ENCODE data around the gene INTS11.

Gene INTS11

DNA sequence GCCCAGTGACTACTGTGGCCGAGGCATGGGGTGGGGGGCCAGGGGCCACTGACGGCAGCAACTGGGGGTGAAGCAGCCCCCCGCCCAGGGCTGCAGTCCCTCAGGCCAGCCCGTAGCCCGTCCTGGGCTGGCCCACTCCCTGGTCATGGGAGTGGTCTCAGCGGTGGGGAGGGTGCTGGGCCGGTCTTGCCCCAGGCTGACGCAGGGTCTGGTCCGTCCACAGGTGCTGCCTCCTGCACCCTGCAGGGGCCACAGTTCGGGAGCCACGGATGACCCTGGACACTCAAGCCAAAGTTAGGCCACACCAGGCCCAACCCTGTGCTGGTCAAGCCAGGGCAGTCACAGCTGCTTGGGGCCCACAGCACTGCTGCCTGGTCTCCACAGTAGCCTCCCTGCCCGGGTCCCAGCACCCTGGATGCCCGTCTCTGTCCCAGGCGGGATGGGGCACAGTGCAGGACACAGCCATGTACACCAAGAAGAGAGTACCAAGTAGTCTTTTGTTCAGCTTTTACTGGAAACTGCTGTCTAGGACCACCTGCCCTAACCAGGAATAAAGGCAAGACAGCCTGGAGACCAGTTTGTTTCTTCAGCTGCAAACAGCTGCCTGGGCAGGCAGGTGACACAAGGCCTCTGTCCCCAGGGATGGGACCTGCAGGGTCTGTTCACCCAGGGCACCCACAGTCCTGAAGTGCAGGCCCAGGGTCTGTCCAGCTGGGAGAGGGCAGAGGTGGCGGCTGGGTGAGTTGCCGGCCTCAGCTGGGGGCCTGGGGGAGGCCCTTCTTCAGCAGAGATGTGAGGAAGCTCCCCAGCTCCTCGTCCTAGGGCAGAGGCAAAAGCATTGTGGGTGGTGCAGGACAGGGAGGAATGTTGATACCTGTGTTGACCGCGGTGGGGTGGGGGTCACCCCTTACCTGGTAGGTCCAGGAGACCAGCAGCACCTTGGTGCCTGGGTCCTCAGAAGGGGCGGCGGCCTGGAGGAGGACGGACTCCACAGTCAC is 13.1 kb downstream of the INTS11 start:
- FAIRE-seq: no peak

DNA sequence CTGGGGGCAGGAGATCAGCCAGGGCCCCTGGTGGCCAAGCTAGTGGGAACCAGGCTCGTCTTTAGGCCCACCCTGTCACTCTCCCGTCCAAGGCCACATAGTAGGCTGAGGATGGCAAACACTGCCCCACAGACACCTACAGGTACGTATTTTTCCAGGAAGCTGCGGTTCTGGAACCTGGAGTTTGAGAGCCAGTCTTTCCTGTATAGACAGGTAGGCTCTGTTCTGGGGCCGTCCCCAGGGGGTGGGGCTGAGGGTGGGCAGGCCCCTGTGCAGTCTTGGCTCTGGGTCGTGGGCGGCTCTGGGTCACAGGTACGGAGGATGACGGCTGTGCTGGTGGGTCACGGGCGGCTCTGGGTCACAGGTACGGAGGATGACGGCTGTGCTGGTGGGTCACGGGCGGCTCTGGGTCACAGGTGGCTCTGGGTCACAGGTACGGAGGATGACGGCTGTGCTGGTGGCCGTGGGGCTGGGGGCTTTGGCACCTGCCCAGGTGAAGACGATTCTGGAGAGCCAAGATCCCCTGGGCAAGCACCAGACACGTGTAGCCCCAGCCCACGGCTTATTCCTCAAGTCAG is 13.9 kb downstream of the INTS11 start:
- no peak for FAIRE-seq

DNA sequence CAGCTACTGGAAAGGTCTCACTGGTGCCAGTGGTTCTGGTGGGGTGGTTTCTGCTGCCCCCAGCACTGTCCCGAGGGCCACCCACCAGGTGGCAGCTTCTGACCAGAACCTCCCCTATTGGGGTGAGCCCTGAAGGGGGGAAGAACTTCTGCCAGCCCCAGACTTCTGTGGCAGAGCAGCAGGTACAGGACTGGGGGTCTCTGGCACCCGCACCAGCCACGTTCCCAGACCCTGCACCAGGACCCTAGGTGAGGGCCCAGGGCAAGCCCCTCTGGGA is 14.4 kb downstream of the INTS11 start:
- no peak for FAIRE-seq

DNA sequence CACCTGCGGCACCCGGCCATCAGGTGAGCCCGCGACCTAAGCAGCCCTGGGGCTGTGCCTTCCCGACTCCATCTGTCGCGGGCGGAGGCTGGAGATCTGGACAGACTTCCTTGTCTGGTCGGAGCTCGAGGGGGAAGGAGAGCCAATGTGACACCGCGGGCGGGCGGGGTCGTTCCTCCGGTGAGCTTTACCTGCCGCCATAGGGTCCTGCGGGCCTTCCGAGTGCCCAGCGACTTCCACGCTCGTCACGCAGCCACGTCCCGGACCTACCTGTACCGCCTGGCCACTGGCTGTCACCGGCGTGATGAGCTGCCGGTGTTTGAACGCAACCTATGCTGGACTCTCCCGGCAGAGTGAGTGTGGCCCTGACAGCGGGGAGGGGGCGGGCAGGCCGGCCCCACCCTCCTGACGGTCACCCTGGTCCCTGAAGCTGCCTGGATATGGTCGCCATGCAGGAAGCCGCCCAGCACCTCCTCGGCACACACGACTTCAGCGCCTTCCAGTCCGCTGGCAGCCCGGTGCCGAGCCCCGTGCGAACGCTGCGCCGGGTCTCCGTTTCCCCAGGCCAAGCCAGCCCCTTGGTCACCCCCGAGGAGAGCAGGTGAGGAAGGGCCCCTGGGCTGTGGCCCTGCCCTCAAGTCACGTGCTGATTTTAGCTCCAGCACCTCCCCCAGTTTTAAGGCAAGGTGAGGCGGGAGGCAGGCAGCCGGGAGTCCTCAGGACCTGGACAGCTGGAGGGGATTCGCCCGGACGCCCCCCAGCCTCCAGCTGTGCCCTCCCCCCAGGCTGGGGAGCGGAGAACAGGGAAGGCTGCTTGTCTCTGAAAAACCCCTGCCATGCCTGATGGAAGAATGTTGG is 15.0 kb downstream of the INTS11 start:
- no peak for FAIRE-seq

DNA sequence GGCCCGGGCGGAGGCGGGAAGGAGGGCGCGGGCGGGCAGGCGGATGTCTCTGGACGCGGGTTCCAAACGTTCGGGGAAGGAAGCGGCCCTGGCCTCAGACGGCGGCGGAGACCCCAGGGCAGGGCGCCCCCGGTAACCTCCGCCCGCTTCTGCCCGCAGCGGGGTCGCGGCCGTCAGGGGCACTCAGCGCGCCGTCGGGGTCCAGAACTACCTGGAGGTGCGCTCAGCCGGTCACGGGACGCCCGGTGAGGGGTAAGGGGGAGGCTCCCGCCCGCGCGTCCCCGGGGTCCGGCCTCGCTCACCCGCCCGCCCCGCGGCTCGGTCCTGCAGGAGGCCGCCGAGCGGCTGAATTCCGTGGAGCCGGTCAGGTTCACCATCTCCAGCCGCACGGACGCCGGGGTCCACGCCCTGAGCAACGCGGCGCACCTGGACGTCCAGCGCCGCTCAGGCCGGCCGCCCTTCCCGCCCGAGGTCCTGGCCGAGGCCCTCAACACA is 15.7 kb downstream of the INTS11 start:
- no peak for FAIRE-seq

DNA sequence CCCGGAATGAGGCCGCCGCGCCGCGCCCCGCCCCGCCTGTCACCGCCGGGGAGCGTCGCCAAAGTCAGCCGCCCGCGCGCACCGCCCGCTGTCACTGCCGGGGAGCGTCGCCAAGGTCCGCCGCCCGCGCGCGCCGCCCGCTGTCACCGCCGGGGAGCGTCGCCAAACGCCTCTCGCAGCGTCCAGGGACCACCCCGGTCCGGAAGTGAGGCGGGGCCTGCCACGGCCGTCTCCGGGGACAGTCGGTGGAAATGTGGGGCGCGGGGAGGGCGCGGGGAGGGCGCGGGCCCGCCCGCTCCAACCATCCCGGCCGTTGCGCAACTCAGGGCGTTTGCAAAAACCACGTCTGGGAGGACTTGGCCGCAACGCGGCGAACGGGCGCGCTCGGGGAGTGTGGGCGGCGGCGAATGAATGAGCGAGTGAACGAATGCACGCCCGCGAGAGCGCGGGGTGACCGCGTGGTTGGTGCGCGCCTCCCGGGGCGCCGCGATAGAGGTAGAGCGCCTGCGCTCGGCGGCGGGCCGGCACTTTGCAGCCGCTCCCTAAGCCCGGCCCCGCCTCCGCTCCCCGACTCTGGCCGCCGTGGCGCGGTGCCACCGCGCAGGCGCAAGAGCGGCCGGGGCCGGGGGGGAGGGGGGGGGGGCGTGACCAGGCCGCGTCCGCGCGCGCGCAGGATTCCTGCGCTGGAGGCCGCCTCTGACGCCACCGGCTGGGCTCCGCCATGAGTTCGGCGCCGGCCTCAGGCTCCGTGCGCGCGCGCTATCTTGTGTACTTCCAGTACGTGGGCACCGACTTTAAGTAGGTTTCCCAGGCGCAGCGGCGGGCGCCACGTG is 16.3 kb downstream of the INTS11 start, which contains the start of the genes ACAP3 and PUSL1:
Gene ACAP3, minus strand, starts transcription at position 8 of the 833 bp plus-strand sequence. CDS start 115 bp downstream, outside the sequence.
Gene PUSL1, plus strand, starts transcription at position 675 of the 833 bp plus-strand sequence. Its CDS starts 47 bp downstream, at position 722.
- FAIRE-seq: no peak

DNA sequence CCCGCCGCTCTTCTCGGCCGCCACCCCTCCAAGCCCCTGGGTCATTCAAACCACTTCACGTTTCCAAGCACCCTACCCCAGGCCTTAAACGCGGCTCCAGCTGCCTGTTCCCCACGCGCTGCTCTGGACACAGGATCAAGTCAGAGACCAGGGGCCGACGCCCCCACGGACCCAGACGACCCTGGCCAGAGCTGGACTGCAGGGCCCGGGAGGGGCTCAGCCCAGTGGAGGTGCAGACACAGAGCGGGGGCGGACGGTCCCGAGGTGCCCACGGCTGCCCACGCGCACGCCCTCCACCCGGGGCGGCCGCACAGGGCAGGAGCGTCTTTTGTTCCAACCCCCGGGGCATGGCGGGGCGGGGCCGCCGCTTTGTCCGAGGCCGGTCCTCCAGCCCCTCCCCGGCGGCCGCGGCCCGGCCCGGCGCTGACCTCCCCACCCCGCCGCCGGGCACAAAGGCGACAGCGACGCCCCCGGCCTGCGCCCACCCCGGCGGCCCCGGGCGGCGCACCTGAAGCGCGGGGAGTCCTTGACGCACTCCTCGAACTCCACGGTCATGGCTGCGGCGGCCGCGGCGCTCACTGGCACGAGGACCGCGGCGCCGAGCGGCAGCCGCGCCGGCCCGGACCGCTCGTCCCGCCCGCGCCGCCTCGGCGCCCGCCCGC is 17.1 kb downstream of the INTS11 start:
- no peak for FAIRE-seq

DNA sequence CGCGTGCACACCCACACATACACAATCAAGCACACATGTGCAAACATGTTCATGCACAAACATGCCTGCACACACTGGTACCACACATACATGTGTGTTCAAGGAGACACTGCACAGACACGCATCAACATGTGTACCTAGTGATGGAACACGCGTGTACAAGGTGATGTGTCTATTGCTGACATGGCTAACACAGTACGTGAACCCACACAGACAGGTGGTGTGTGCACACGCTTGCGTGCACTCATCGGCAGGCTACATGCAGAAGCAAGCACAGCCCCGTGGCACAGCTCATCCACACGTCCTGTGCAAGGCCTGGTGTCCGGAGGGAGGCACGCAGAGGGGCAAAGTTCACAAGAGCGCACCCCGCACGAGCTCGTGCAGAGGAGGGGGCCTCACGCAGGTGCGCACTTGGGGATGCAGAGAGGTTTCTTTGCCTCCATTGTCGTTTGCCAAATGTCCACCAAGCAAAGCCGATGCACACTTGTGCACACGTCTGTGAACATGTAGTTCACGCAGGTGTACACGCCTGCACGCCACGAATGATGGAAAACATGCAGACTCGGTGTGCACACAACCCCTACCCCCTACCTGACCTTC is 17.7 kb downstream of the INTS11 start:
- FAIRE-seq: no peak

DNA sequence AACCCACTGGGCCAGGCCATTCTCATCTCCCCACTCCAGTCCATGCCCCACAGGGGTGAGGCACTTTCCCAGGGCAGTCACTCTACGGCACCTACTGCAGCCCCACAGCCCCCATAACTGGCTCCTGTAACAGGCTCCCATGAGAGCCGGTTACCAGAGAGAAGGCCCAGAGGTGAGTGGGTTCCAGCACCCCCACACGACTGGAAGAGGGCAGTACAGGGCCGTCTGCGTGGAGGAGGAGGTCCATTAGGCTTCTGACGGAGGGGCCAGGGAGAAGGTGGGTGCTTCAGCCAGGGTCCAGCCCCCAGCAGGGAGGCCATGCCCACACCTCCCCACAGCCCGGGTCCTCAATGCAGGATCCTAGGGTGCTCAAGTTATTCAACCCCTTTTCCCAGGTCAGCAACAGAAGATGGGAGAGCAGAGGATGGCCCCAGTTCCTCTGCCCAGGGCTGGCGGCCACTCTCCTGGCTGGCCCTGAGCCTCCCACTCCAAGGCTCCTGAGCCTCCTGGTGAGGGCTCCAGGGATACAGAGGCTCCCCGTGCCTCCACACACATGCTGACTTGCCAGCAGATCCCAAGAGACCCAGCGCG is 18.3 kb downstream of the INTS11 start:
- no peak for FAIRE-seq

DNA sequence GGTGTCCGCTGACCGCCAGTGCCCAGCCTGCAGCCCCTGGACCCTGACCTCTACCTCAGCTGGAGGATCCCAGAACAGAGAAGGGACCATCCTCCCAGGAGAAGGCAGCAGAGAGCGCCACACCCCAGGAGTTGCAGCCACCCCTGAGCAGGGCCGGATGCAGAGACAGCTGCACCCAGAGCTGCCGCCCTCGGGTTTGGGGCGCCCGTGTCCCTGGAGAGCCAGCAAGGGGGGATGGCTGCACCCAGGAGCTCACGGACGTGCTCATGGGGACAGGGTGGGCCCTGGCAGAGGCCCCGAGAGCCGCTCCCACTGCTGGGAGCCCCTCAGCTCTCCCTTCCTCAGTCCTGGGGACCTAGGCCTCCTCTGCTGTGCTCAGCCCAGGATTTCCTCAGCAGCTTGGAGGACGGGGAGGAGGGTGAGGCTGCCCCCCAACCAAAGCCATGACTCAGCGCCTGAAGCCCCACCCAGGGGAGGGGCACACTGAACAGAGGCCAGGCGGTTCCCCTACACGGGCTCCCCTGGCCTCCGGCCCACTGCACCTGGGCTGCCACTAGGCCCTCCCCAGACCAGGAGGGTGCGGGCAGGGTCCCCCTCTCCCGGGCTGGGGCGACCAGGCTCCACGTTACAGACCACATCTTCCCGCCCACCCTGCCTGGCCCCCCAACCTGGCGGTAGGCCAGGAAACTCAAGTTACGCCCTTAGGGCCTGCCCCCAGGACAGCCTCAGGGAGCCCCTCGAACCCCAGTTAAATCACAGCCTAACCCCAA is 19.0 kb downstream of the INTS11 start:
- no peak for FAIRE-seq

DNA sequence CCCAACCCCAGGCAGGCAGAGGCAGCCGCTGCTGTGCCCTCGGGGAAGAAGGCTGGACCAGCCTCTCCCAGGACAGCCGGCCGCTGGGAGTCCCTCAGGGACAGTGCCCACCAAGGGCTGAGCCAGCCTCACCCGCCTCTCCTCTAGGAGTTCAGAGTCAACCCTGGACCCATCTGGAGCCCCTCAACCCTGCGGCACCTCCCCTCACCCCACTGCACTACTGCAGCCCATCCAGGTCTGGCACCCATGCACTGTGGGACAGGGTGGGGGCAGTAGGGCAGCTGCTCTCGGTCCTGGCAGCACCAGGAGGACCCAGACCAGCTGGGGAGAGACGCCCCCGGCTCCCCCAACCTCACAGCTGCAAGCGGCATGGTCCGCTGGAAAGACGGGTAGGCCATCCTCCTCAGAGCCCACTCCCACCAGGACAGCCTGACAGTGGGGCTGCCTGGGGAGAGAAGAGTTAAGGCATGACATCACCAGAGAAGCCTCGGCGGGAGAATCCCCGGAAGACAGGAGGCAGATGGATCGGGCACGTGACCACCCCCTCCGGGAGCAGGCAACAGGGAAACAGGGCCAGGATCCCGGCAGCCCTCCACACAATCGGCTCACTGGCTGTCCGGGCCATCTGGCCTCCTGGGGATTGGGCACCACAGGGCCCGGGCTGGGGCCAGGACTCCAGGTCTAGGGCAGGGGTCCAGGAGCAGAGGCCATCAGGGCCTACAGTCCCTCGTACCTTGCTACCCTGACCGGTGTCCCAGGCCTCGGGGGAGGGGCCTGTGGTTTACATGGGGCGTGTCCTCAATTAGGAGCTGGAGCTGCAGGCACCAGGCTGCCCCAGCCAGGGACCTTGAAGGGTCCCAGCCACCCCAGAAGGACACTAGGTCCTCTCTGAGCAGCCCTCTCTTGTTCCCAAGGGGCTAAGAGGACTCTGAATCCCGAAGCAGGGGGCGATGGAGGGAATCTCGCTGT is 19.8 kb downstream of the INTS11 start:
- peak; percentile 90 for FAIRE-seq

DNA sequence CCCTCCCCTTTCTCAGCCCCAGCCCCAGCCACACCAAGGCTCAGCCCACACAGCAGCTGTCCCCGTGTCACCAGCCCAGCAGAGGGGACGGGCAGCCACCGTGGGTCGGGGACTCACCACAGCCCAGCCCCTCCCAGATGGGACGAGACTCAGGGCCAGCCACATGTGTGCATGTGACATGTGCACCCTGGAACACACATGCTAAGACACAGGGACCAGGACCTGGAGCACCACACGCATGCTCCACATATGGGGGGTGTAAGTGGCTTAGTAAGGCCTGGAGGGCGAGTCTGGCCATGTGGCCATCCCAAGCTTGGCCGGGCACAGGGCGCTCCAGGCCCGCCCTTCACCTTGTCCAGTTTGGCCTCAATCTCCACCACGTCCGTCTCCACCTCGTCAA is 20.7 kb downstream of the INTS11 start:
- no peak for FAIRE-seq

DNA sequence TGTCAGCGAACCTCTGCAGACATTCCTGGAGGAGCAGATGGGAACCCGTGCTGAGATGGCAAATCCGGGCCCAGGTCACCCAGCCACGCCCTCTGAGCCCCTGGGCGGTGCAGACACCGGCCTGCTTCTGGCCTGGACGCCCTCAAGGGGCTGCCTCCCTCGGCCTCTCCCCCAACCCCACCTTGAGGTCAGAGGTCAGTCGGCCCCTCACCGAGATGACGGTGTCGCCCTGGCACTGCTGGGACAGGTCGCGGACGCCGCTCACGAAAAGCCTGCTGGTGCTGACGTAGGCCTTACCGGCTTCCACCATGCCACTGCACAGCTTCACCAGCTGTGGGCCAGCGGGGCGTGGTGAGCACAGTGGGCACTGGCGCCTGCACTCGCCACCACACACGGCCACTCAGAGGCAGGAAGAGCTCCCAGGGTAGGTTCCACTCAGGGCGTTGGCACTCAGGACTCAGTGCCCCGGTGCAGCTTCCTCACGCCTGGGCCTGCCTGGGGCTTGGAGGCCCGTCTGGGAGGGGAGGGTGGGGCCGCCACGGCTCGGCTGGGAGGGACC is 21.4 kb downstream of the INTS11 start:
- FAIRE-seq: no peak

DNA sequence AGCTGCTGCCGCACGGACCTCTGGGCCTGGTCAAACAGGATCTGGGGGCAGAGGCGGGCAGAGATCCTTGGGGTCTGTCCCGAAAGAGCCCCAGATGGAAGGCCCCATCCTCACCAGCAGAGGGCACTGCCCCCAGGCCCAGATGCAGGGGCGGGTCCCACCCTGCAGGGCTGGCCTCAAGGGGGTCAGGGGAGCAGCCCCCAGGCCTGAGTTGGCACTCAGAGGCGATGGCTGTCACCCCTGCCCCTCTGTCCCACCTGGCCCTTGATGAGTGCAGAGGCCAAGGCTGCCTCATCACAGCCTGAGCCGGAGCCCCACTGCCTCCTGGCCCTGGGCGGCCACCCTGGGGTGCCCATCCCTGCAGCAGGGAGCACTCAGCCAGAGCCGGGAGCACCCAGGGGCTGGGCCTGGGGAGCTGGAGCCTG is 22.4 kb downstream of the INTS11 start:
- no peak for FAIRE-seq

DNA sequence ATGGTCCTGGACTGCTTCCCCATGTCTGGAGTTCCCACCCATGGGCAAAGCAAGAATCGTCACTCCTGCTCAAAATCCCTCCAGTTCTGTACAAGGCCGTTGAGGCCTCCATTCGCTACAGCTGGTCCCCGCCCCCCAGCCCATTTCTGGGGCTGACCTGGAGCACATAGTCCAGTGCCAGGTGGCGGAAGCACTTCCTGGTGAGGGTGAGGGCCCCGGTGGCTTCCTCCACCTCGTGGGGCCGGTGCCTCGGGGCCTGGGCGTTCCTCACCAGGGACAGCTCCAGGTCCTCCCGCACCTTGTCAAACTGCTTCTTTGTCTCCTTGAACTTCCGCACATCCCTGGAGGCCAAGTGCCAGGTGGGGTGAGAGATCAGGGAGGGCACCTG is 24.1 kb downstream of the INTS11 start:
- FAIRE-seq: no peak

DNA sequence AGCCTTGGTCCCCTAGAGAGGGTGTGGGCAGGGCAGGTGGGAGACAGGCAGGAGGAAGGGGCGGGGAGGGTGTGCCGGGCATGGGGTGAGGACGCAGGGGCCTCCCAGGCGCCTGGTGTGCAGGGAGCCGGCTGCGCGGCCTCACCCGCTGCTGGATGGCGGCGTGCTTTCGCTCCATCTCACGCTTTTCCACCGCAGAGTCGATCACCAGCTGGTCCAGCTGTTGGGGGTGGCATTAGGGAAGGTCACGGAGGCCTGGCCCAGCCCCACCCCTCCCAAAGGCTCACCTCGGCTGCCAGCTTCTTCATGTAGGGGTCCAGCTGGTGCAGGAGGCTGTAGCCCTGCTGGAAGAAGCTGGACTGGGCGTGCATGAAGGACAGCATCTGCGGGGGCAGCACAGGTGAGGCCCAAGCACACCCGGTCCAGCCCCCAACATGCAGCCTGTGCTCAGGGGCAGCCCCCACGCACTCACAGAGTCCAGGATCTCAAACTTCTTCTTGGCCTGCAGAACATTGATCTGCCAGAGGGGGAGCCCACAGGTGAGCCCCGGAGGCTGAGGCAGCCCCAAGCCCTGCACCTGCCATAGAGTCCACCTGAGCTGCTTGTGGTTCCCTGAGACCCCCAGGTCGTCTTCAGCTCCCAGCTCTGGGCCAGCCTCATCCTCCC is 24.6 kb downstream of the INTS11 start:
- FAIRE-seq: no peak

DNA sequence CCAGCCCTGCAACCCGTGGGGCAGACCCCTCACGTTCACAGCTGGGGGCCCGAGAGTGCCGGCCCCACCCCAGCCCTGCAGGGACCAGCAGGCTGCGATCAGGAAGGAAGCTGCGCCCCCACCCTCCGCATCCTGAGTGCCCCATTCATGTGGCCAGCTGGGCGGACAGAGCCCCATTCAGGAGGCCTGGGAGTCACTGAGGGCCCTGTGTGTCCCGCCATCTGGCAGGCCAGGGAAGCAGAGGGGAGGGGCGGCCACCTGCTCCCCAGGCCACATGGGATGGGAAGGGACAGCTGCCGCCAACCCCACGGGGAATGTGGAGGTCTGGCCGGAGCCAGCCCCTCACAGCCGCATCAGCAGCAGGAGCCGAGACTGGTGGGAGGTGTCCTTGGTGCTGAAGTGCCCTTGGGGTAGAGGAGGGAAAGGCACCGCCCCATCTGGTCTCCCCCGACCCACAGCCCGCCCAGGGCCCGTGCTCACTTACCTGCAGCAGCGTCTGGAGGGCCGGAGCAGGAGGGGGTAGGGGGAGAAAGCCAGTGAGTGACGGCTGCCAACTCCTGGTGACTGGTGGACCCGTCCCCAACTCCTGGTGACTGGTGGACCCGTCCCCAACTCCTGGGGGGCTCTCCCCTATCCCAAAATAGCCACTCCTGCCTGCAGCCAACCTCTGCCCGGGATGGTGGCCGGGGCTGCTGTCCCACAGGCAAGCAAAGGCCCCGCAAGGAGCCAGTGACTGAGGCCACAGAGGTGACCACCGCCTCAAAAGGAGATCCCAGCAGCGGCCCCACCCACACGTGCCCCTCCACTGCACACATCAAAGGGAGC is 25.4 kb downstream of the INTS11 start:
- no peak for FAIRE-seq
